ENCODE measurements around the gene EML5. TPM values are rescaled to one million over a fixed set of nuclear protein-coding genes. Genes with fewer than 3 reads are reported as not detected.

Gene EML5
- total and polyA plus RNA-seq, 9 donors = 0.38 to 1.7 (median 0.85) TPM

DNA sequence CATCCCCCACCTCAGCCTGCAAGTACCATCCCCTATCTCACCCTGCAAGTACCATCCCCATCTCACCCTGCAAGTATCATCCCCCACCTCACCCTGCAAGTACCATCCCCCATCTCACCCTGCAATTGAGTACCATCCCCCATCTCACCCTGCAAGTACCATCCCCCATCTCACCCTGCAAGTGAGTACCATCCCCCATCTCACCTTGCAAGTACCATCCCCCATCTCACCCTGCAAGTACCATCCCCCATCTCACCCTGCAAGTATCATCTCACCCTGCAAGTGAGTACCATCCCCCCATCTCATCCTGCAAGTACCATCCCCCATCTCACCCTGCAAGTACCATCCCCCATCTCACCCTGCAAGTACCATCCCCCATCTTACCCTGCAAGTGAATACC lies 184.9 kb downstream of the EML5 start:
- Histone ChIP-seq H3K4me3 (ENCODE audit: low read length) (no peak overlapping the region), H3K27me3 (ENCODE audit: control insufficient read depth, insufficient read depth, low read length) (no peaks in the 10 kb centered on the region), H3K4me1 (ENCODE audit: control insufficient read depth, insufficient read depth, low read length) (no peaks in the 10 kb centered on the region), H3K27ac (ENCODE audit: low read length) (no peak overlapping the region), H3K36me3 (ENCODE audit: control insufficient read depth, insufficient read depth, low read length) (peaks cover 55% of the 10 kb centered on the region), H3K9me3 (replicated peaks; ENCODE audit: control insufficient read depth, low read depth, low read length) (no peaks in the 10 kb centered on the region)
- no peak for DNase-seq

DNA sequence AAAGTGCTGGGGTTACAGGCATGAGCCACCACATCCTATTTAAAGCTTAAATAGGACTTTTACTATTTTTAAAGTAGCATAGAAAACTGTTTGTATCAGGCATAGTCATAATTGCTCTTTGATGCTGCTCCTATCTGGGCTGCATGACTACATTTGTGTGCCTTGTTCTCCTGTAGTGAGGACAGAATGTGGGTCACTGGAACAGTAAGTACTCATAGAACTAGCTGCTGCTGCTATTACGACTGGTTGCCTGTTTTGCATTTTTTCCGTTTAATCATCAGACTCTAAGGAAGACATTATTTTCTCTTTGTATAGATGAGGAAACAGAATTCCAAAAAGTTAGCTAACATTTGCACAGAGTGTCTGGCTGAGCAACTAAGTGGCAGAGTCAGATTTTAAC lies 187.2 kb downstream of the EML5 start:
- no CpG with 5 or more reads among the region's 2 CpGs for WGBS (ENCODE audit: insufficient coverage)
- no peaks in the 10 kb centered on the region for H3K9me3 ChIP-seq (replicated peaks; ENCODE audit: control insufficient read depth, low read depth, low read length)
- H3K27ac ChIP-seq (ENCODE audit: low read length) = no peak overlapping the region
- no peaks in the 10 kb centered on the region for H3K27me3 ChIP-seq (ENCODE audit: control insufficient read depth, insufficient read depth, low read length)
- H3K4me1 ChIP-seq (ENCODE audit: control insufficient read depth, insufficient read depth, low read length) = no peaks in the 10 kb centered on the region
- no peak overlapping the region for H3K4me3 ChIP-seq (ENCODE audit: low read length)
- H3K36me3 ChIP-seq (ENCODE audit: control insufficient read depth, insufficient read depth, low read length) = peaks cover 62% of the 10 kb centered on the region
- DNase-seq = no peak

DNA sequence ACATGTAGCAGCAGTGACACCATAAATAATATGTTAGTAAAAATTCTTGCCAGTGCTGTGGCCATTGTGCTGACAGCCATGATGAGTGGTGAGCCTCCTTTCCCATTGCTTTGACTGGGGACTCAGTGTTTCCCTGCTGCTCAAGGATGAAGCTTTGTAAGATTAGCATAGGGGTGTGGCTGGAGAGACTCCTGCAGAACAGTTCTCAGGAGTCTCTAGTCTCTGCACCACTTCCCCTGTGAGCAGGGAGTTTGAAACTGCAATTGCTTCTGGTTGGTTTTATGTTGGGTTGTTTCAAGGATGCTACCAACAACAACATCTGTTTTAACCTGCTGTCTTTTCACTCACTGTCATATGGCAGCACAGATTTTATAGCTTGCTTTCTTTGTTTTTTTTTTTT lies 188.5 kb downstream of the EML5 start:
- Histone ChIP-seq H3K36me3 (ENCODE audit: control insufficient read depth, insufficient read depth, low read length) (peaks cover 65% of the 10 kb centered on the region), H3K4me1 (ENCODE audit: control insufficient read depth, insufficient read depth, low read length) (no peaks in the 10 kb centered on the region), H3K27me3 (ENCODE audit: control insufficient read depth, insufficient read depth, low read length) (no peaks in the 10 kb centered on the region), H3K4me3 (ENCODE audit: low read length) (no peak overlapping the region), H3K9me3 (replicated peaks; ENCODE audit: control insufficient read depth, low read depth, low read length) (no peaks in the 10 kb centered on the region), H3K27ac (ENCODE audit: low read length) (no peak overlapping the region)
- no peak for DNase-seq

DNA sequence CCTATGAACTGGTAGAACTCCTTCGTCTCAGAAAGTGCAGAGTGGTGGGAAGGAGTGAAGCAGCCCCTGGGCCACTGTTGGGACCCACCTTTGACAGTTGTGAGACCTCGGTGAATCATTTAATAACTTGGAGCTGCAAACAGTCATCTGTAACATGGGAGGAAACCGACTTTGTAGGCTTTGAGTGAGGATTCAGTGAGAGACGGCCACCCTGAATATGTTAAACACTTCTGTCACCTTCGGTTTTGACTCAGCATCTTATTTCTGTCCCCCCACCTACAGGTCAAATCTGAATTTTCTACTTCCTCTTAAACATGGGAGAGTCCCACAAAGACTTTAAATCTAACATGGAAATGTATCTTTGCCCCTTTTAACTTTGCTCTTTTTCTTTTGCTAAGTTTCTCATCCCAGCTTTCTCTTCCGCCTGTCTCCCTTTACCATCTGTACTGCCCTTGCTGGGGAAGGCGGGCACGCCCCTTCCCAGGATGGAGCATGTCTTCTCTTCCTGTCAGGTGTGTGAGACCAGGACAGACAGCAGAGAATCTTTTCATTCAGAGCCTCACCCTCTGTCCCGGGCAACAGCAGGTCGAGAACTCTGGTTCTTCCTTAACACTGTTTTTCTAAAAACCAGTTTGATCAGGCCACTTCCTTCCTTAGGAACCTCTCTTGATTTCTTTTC lies 192.9 kb downstream of the EML5 start:
- no peak overlapping the region for H3K4me3 ChIP-seq (ENCODE audit: low read length)
- no peak for DNase-seq
- H3K27me3 ChIP-seq (ENCODE audit: control insufficient read depth, insufficient read depth, low read length) = no peaks in the 10 kb centered on the region
- peaks cover 62% of the 10 kb centered on the region for H3K36me3 ChIP-seq (ENCODE audit: control insufficient read depth, insufficient read depth, low read length)
- no peaks in the 10 kb centered on the region for H3K4me1 ChIP-seq (ENCODE audit: control insufficient read depth, insufficient read depth, low read length)
- no peaks in the 10 kb centered on the region for H3K9me3 ChIP-seq (replicated peaks; ENCODE audit: control insufficient read depth, low read depth, low read length)
- 96% methylated on average over 6 of the region's 10 CpGs for WGBS (ENCODE audit: insufficient coverage)
- no peak overlapping the region for H3K27ac ChIP-seq (ENCODE audit: low read length)

DNA sequence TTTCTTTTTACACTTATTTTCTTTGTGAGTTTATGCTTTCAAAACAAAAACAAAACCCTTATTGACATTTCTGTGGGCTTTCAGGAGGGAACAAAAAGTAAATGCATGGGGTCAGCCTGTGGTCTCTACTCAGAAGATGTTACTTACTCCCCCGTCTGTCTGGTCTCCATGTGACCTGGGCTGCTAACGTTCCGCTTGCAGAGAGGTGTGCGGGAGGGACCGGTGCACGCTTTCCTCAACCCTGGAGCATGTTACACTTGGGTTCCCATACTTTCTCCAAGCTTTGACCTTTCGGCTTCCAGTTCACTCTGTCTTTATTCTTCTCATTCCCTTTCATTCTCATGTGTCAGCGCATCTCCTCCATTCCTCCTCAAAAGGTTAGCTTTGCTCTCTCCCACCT lies 193.4 kb downstream of the EML5 start:
- no peak overlapping the region for H3K4me3 ChIP-seq (ENCODE audit: low read length)
- no peaks in the 10 kb centered on the region for H3K27me3 ChIP-seq (ENCODE audit: control insufficient read depth, insufficient read depth, low read length)
- no peaks in the 10 kb centered on the region for H3K4me1 ChIP-seq (ENCODE audit: control insufficient read depth, insufficient read depth, low read length)
- no peaks in the 10 kb centered on the region for H3K9me3 ChIP-seq (replicated peaks; ENCODE audit: control insufficient read depth, low read depth, low read length)
- no peak for DNase-seq
- no peak overlapping the region for H3K27ac ChIP-seq (ENCODE audit: low read length)
- H3K36me3 ChIP-seq (ENCODE audit: control insufficient read depth, insufficient read depth, low read length) = peaks cover 59% of the 10 kb centered on the region
- WGBS (ENCODE audit: insufficient coverage) = 90% methylated on average over 7 of the region's 8 CpGs

DNA sequence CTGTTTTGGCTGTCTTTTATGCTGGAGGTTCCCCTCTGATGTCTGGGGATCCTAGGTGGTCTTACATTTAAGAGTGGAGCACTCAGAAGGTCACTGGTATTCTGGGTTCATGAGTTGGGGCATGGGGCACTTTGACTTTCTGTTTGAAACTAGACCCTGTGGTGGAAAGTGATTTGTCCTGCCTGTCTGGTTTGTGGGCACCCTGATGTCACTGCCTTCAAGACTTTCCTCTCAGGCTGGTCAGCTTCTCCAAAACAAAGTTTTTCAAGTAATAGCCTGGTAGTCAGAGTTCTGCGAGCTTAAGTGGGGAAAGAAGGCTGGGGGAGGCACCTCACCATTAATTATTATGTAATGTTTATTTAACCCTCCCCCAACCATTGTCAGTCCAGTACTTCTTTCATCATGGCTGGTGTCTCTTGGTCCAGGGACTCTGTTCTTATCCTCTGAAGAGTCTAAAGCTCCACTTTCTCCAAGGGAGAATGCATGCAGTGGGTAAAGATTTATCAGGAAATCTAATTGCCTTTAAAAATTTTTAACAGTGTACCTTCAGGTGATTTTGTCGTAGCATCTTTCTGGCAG lies 194.6 kb downstream of the EML5 start:
- WGBS (ENCODE audit: insufficient coverage) = no CpG with 5 or more reads among the region's 2 CpGs
- H3K4me1 ChIP-seq (ENCODE audit: control insufficient read depth, insufficient read depth, low read length) = no peaks in the 10 kb centered on the region

DNA sequence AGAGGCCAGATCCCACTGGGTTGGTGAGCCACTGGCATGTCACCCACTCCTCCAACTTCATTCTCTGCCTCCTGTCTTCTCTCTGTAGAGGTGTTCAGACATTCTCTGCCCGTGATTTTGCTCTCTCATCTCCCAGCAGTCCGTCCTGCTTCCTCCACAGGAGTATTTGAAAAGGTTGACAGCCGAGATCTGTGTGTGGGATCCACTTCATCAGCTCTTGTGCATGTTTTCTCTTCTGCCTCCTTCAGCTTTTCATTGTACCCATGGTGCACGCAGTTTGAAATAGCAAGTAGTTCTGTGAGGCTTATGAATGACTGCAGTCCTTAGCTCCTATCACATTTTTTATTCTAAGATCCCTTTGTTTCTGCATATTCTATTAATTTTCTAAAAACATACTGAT lies 195.2 kb downstream of the EML5 start:
- Histone ChIP-seq H3K4me3 (ENCODE audit: low read length) (no peak overlapping the region), H3K9me3 (replicated peaks; ENCODE audit: control insufficient read depth, low read depth, low read length) (no peaks in the 10 kb centered on the region), H3K36me3 (ENCODE audit: control insufficient read depth, insufficient read depth, low read length) (peaks cover 53% of the 10 kb centered on the region), H3K4me1 (ENCODE audit: control insufficient read depth, insufficient read depth, low read length) (no peaks in the 10 kb centered on the region), H3K27ac (ENCODE audit: low read length) (no peak overlapping the region), H3K27me3 (ENCODE audit: control insufficient read depth, insufficient read depth, low read length) (no peaks in the 10 kb centered on the region)
- WGBS (ENCODE audit: insufficient coverage) = 100% methylated on average over 2 of the region's 4 CpGs
- no peak for DNase-seq

More for the DNA sequence above, 194.6 kb downstream of the EML5 start:
- no peaks in the 10 kb centered on the region for H3K9me3 ChIP-seq (replicated peaks; ENCODE audit: control insufficient read depth, low read depth, low read length)
- H3K27me3 ChIP-seq (ENCODE audit: control insufficient read depth, insufficient read depth, low read length) = no peaks in the 10 kb centered on the region
- H3K4me3 ChIP-seq (ENCODE audit: low read length) = no peak overlapping the region
- peaks cover 59% of the 10 kb centered on the region for H3K36me3 ChIP-seq (ENCODE audit: control insufficient read depth, insufficient read depth, low read length)
- DNase-seq = no peak
- H3K27ac ChIP-seq (ENCODE audit: low read length) = no peak overlapping the region

DNA sequence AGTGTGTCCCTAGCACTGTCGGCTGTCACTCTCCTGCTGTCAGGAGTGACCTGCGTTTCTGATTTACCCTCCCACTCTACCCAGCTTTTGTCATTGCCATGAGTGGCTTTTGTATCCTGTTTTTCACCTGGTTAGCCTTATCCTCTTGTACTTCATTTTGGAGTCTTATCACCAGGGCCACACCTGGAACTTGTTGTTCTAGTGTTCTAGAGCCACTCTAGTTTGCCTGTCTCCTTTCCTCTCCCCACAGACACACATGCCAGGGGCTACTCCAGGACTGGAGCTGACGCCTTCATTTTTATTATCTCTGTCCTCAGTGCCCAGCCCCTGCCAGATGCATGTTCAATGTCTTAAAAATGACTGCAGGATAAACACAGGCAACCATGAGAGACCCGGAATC lies 195.7 kb downstream of the EML5 start:
- Histone ChIP-seq H3K27ac (ENCODE audit: low read length) (no peak overlapping the region), H3K4me3 (ENCODE audit: low read length) (no peak overlapping the region), H3K9me3 (replicated peaks; ENCODE audit: control insufficient read depth, low read depth, low read length) (no peaks in the 10 kb centered on the region), H3K27me3 (ENCODE audit: control insufficient read depth, insufficient read depth, low read length) (no peaks in the 10 kb centered on the region), H3K4me1 (ENCODE audit: control insufficient read depth, insufficient read depth, low read length) (no peaks in the 10 kb centered on the region), H3K36me3 (ENCODE audit: control insufficient read depth, insufficient read depth, low read length) (peaks cover 49% of the 10 kb centered on the region)
- no peak for DNase-seq
- WGBS (ENCODE audit: insufficient coverage) = 95% methylated on average over 4 of the region's 4 CpGs

DNA sequence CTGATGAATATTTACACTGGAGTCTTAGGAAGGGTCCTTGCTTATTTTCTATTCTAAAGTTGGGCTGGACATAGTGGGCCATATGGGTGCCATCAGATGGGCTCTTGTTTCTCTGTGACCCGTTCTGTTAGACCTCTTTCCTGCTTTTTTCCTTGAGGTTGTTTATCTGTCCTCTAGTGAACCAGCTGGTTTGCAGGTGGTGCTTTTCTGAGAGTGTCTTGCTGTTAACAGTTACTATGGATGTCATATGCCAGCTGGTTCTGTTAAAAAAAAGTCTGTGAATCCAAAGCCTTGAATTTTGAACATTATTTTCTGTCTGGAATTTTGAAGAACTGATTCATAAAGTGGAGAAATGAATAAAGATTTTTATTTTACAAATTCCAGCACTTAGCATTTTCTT lies 200.7 kb downstream of the EML5 start:
- Histone ChIP-seq H3K27ac (ENCODE audit: low read length) (no peak overlapping the region), H3K27me3 (ENCODE audit: control insufficient read depth, insufficient read depth, low read length) (no peaks in the 10 kb centered on the region), H3K36me3 (ENCODE audit: control insufficient read depth, insufficient read depth, low read length) (peaks cover 37% of the 10 kb centered on the region), H3K9me3 (replicated peaks; ENCODE audit: control insufficient read depth, low read depth, low read length) (no peaks in the 10 kb centered on the region), H3K4me3 (ENCODE audit: low read length) (no peak overlapping the region), H3K4me1 (ENCODE audit: control insufficient read depth, insufficient read depth, low read length) (no peaks in the 10 kb centered on the region)
- no peak for DNase-seq
- WGBS (ENCODE audit: insufficient coverage) = 29% methylated on average over 1 of the region's 1 CpG

DNA sequence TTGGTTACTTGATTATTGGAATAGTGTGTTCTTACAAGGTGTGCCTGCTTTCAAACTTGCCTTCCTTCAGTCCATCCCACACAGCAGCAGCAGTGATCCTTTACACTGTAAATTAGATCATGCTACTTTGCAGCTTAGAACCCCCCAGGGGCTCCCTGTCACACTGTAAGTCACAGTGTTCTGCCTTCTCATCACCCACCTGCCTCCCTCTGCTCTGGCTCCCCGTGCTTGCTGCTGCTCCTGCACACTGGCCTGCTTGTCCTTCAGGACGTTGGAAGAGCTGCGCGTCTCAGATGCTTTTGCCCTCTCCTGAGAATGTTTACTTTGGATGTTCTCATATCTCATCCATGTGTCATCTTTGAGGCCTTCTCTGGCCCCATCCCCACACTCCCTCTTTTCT lies 202.6 kb downstream of the EML5 start:
- Histone ChIP-seq H3K9me3 (replicated peaks; ENCODE audit: control insufficient read depth, low read depth, low read length) (no peaks in the 10 kb centered on the region), H3K27ac (ENCODE audit: low read length) (no peak overlapping the region), H3K36me3 (ENCODE audit: control insufficient read depth, insufficient read depth, low read length) (peaks cover 28% of the 10 kb centered on the region), H3K4me3 (ENCODE audit: low read length) (no peak overlapping the region), H3K27me3 (ENCODE audit: control insufficient read depth, insufficient read depth, low read length) (no peaks in the 10 kb centered on the region), H3K4me1 (ENCODE audit: control insufficient read depth, insufficient read depth, low read length) (no peaks in the 10 kb centered on the region)
- DNase-seq = no peak
- WGBS (ENCODE audit: insufficient coverage) = 63% methylated on average over 1 of the region's 4 CpGs

DNA sequence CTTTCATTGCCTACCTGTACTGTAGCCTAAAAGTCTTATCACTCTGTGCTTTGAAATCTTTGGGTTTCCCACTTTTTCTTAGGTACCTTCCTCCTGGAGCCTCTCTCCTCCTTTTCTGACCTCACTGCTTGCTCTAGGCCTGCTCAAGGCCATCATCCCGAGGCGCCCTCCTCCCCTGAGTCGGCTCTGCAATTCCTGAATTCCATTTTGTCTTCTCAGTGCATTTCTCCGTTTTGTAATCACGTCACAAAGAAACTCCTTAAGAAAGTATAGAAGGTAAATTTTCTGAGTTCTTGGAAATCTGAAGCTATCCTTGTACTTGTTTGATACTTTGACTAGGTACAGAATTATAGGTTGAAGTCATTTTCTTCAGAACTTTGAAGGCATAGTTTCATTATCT lies 204.7 kb downstream of the EML5 start:
- no peaks in the 10 kb centered on the region for H3K27me3 ChIP-seq (ENCODE audit: control insufficient read depth, insufficient read depth, low read length)
- no peaks in the 10 kb centered on the region for H3K9me3 ChIP-seq (replicated peaks; ENCODE audit: control insufficient read depth, low read depth, low read length)
- peaks cover 30% of the 10 kb centered on the region for H3K36me3 ChIP-seq (ENCODE audit: control insufficient read depth, insufficient read depth, low read length)
- no CpG with 5 or more reads among the region's 5 CpGs for WGBS (ENCODE audit: insufficient coverage)
- DNase-seq = no peak
- no peak overlapping the region for H3K4me3 ChIP-seq (ENCODE audit: low read length)
- H3K27ac ChIP-seq (ENCODE audit: low read length) = no peak overlapping the region
- no peaks in the 10 kb centered on the region for H3K4me1 ChIP-seq (ENCODE audit: control insufficient read depth, insufficient read depth, low read length)
